Loucy (cell line): Measurements from ENCODE around the gene POC1B.

Experiments
- H2AFZ ChIP-seq: fragments of 200-600 bp; sonication (generic); 2 replicates; pipeline ENCODE4 v1.6.0; 2016; ENCODE audit warnings: antibody characterized with exemption, mild to moderate bottlenecking, low read length, moderate library complexity
- H3F3A ChIP-seq: fragments of 200-600 bp; 2 replicates; pipeline ENCODE4 v1.6.0; 2016; ENCODE audit warnings: antibody characterized with exemption, low read depth, mild to moderate bottlenecking
- H3K27me3 ChIP-seq: fragments of 200-600 bp; sonication (generic); 2 replicates; pipeline ENCODE4 v1.6.1; 2014; ENCODE audit warnings: low read length, mild to moderate bottlenecking; ENCODE audit not compliant: insufficient read depth, poor library complexity, severe bottlenecking
- H3K36me3 ChIP-seq: fragments of 200-600 bp; sonication (generic); 2 replicates; pipeline ENCODE4 v1.6.1; 2016; ENCODE audit warnings: low read length; ENCODE audit not compliant: insufficient read depth
- H3K4me1 ChIP-seq: fragments of 200-600 bp; sonication (generic); 2 replicates; pipeline ENCODE4 v1.5.1; 2014; ENCODE audit warnings: low read length, mild to moderate bottlenecking; ENCODE audit not compliant: insufficient read depth, poor library complexity, severe bottlenecking
- H3K4me2 ChIP-seq: fragments of 200-600 bp; sonication (generic); 2 replicates; pipeline ENCODE4 v1.6.0; 2014; ENCODE audit warnings: antibody characterized with exemption, low read length, low read depth, mild to moderate bottlenecking; ENCODE audit not compliant: poor library complexity, severe bottlenecking
- H3K4me3 ChIP-seq: fragments of 200-600 bp; sonication (generic); 2 replicates; pipeline ENCODE4 v1.5.1; 2014; ENCODE audit warnings: low read length, mild to moderate bottlenecking, mixed read lengths; ENCODE audit not compliant: poor library complexity, severe bottlenecking
- H3K79me2 ChIP-seq: fragments of 200-600 bp; sonication (generic); 2 replicates; pipeline ENCODE4 v1.6.1; 2014; ENCODE audit warnings: low read length; ENCODE audit not compliant: insufficient read depth
- H3K9ac ChIP-seq: fragments of 200-600 bp; sonication (generic); 2 replicates; pipeline ENCODE4 v1.6.0; 2014; ENCODE audit warnings: mild to moderate bottlenecking, low read depth, low read length, moderate library complexity; ENCODE audit not compliant: poor library complexity, severe bottlenecking
- H3K9me2 ChIP-seq: fragments of 200-600 bp; sonication (generic); replicated peaks from 2 replicates; pipeline ENCODE4 v1.6.1; 2016; ENCODE audit warnings: low read depth, low read length, mixed read lengths
- H3K9me3 ChIP-seq: fragments of 200-600 bp; sonication (generic); 2 replicates; pipeline ENCODE4 v1.6.1; 2014; ENCODE audit warnings: mild to moderate bottlenecking, antibody characterized with exemption, low read length, low read depth; ENCODE audit not compliant: insufficient read depth
- H4K20me1 ChIP-seq: fragments of 200-600 bp; sonication (generic); 2 replicates; pipeline ENCODE4 v1.6.0; 2014; ENCODE audit warnings: antibody characterized with exemption, low read length, mild to moderate bottlenecking; ENCODE audit not compliant: insufficient read depth, poor library complexity, severe bottlenecking
- EZH2phosphoT487 ChIP-seq: fragments of 200-600 bp; IDR thresholded peaks from 2 replicates; pipeline ENCODE4 v1.6.1; 2018; ENCODE audit warnings: antibody characterized with exemption, mild to moderate bottlenecking, moderate library complexity, borderline replicate concordance
- TF ChIP-seq, protein P1 (sequence below): fragments of 200-600 bp; sonication (generic); conservative IDR thresholded peaks from 2 replicates; pipeline ENCODE4 v1.5.1; 2014; ENCODE audit warnings: mild to moderate bottlenecking, antibody characterized with exemption, low read length

Gene POC1B

DNA sequence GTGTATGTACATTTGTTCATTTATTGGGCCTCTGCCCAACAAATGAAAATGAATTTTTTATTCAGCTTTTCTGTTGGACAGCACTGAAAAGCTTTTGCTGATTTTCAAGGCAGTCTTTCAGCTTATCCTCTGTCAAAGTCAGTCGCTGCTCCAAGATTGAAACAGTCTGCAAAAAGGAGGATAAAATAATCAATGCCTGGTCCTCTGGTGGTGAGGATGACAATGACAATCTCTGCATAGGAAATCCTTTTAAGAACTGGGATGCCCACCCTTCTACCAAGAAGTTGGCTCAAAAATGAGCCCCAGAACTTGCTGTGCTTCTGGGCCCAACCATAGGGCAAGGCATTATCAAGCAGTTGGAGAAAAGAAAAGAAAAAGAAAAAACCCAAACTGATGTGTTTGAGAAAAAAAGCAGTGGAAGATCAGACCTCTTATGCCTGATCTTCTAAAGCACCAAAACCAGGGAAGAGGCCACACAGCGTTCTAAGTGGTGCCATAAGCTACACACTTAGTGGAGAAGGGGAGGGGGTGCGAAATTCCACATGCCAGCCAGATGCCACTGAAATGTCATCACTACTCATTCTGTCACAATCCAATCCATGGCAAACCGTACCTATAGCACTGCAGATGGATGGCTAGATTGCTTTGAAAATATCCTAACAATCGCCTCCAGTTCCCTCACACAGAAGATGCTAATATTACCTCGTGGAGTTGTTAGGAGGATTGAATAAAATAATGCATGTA lies 104.6 kb downstream of the POC1B start:
- Histone ChIP-seq H3K4me2 (no peak overlapping the region), H3K4me1 (peaks cover 6% of the 10 kb centered on the region), H4K20me1 (no peaks in the 10 kb centered on the region), H3K4me3 (no peak overlapping the region), H3K9me3 (no peaks in the 10 kb centered on the region), H3K9ac (no peak overlapping the region), H3K9me2 (no peaks in the 10 kb centered on the region), H3K36me3 (no peaks in the 10 kb centered on the region; the same call in 1 of the 2 replicates), H2AFZ (no peak overlapping the region), H3K79me2 (no peaks in the 10 kb centered on the region), H3F3A (peaks cover 2% of the 10 kb centered on the region; the same call in 1 of the 2 replicates), H3K27me3 (no peaks in the 10 kb centered on the region)
- TF ChIP-seq, protein P1, sequence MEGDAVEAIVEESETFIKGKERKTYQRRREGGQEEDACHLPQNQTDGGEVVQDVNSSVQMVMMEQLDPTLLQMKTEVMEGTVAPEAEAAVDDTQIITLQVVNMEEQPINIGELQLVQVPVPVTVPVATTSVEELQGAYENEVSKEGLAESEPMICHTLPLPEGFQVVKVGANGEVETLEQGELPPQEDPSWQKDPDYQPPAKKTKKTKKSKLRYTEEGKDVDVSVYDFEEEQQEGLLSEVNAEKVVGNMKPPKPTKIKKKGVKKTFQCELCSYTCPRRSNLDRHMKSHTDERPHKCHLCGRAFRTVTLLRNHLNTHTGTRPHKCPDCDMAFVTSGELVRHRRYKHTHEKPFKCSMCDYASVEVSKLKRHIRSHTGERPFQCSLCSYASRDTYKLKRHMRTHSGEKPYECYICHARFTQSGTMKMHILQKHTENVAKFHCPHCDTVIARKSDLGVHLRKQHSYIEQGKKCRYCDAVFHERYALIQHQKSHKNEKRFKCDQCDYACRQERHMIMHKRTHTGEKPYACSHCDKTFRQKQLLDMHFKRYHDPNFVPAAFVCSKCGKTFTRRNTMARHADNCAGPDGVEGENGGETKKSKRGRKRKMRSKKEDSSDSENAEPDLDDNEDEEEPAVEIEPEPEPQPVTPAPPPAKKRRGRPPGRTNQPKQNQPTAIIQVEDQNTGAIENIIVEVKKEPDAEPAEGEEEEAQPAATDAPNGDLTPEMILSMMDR = peak; percentile 37
- no peak for TF ChIP-seq EZH2phosphoT487

DNA sequence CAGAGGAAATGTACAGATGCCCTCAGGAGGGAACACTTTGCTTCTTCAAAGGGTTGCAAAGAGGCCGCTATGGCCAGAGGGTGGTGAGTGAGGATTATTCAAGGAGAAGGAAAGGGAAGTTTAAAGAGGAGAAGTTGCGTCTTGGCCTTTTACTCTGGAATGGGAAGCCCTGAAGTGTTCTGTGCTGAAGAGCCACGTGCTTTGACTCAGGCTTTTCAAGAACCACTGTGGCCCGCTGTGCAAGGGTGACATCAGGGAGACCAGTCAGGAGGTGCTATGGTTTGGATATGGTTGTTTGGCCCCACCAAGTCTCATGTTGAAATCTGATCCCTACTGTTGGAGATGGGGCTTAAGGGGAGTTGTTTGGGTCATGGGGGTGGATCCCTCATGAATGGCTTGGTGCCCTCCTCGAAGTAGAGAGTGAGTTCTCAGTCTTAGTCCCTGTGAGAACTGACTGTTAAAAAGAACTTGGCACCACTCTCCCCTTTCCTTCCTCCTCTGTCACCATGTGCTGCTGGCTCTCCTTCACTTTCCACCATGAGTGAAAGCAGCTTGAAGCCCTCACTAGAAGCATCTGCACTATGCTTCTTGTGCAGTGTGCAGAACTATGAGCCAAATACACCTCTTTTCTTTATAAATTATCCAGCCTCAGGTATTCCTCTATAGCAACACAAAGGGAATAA lies 107.5 kb downstream of the POC1B start:
- no peaks in the 10 kb centered on the region for H3K36me3 ChIP-seq
- no peak overlapping the region for H3K9ac ChIP-seq
- H3K4me2 ChIP-seq = no peak overlapping the region
- H3F3A ChIP-seq = peaks cover 2% of the 10 kb centered on the region; the same call in 1 of the 2 replicates
- H3K4me1 ChIP-seq = peaks cover 6% of the 10 kb centered on the region
- TF ChIP-seq, protein P1 = no peak
- no peak for TF ChIP-seq EZH2phosphoT487
- no peaks in the 10 kb centered on the region for H3K27me3 ChIP-seq
- no peaks in the 10 kb centered on the region for H3K9me2 ChIP-seq
- H3K4me3 ChIP-seq = no peak overlapping the region
- no peaks in the 10 kb centered on the region for H3K79me2 ChIP-seq
- no peaks in the 10 kb centered on the region for H3K9me3 ChIP-seq
- no peaks in the 10 kb centered on the region for H4K20me1 ChIP-seq
- H2AFZ ChIP-seq = no peak overlapping the region

DNA sequence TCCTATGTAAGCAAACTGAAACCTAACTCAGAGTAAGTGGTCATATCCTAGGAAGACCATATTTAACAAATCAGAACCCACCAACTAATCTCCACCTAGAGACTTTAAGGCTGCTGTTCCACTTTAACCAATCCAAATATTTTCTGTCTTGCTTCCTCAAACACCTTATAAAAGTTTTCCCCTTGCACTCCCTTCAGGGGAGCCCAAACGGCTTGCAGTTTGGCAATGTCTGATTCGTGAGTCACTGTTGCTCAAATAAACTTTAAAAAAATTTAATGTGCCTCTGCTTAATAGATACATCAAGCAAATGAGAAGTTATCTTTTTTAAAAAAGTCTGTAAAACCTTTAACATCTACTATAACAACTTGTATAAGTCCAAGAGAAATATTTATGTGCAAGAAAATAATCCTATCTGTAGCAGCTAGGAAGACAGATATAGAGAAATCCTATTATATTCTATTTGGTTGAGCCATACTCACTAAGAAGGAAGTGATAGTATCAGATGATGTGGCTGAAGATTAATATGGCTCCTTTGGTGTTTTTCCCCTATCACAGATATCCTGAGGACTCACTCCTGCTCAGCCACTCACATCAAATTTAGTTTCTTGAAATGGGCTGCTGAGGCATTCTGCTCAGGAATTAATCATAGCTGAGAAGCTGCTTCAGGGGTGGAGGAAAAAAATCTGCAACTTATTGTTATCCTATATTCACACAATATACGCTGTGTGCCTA lies 108.4 kb downstream of the POC1B start:
- H3K9ac ChIP-seq = no peak overlapping the region
- no peak overlapping the region for H3K4me3 ChIP-seq
- peaks cover 2% of the 10 kb centered on the region; the same call in 1 of the 2 replicates for H3F3A ChIP-seq
- H3K79me2 ChIP-seq = no peaks in the 10 kb centered on the region
- no peak overlapping the region for H2AFZ ChIP-seq
- H4K20me1 ChIP-seq = no peaks in the 10 kb centered on the region
- H3K9me2 ChIP-seq = no peaks in the 10 kb centered on the region
- TF ChIP-seq EZH2phosphoT487 = no peak
- TF ChIP-seq, protein P1 = no peak
- H3K9me3 ChIP-seq = no peaks in the 10 kb centered on the region
- no peak overlapping the region for H3K4me2 ChIP-seq
- no peaks in the 10 kb centered on the region for H3K36me3 ChIP-seq
- H3K4me1 ChIP-seq = peaks cover 5% of the 10 kb centered on the region
- no peaks in the 10 kb centered on the region for H3K27me3 ChIP-seq
